WTC11 (cell line): ENCODE data around the gene COPS9. TPM values are rescaled to one million over a fixed set of nuclear protein-coding genes. Genes with fewer than 3 reads are reported as not detected.

Source experiments
- ATAC-seq: fragments of 200-7000 bp; cut with Tn5 transposase; 2 replicates; pipeline ENCODE4 v1.10.0; 2021; ENCODE audit warnings: mild to moderate bottlenecking, moderate library complexity
- CTCF ChIA-PET: fragments of 300-600 bp; sonication (Branson Sonifier 250); formaldehyde crosslinking; loops from one replicate; lab custom pipeline; 2021; ENCODE audit warnings: antibody characterized with exemption; lab: Charles Lee
- POLR2A ChIA-PET: fragments of 350-600 bp; sonication (Branson Sonifier 250); formaldehyde crosslinking; loops from one replicate; lab custom pipeline; 2021; ENCODE audit warnings: antibody characterized with exemption; lab: Charles Lee
- DNase-seq: peaks from one replicate; pipeline ENCODE4 v3.0.0; 2021; ENCODE audit warnings: low spot score
- H3K27ac Mint-ChIP-seq: 2 replicates; pipeline ENCODE4 v1.8.0; 2021; ENCODE audit warnings: mixed read lengths
- H3K27me3 Mint-ChIP-seq: 2 replicates; pipeline ENCODE4 v1.8.0; 2021; ENCODE audit warnings: low read depth, mild to moderate bottlenecking, moderate library complexity, mixed read lengths
- H3K36me3 Mint-ChIP-seq: 2 replicates; pipeline ENCODE4 v1.8.0; 2021; ENCODE audit warnings: mixed read lengths
- H3K4me1 Mint-ChIP-seq: 2 replicates; pipeline ENCODE4 v1.8.0; 2022; ENCODE audit warnings: mixed read lengths
- H3K4me3 Mint-ChIP-seq: 2 replicates; pipeline ENCODE4 v1.8.0; 2021; ENCODE audit warnings: mild to moderate bottlenecking, moderate library complexity, mixed read lengths
- H3K9me3 Mint-ChIP-seq: 2 replicates; pipeline ENCODE4 v1.8.0; 2021; ENCODE audit warnings: mixed read lengths
- AR ChIP-seq: fragments of 250-450 bp; sonication (Bioruptor Pico); IDR thresholded peaks from 2 replicates; pipeline ENCODE4 v1.9.0; 2021; ENCODE audit warnings: mild to moderate bottlenecking
- E2F5 ChIP-seq: sonication (generic); formaldehyde crosslinking; IDR thresholded peaks from 2 replicates; pipeline ENCODE4 v1.8.1; 2022; ENCODE audit warnings: mild to moderate bottlenecking, moderate library complexity, missing genetic modification reagents
- ETV6 ChIP-seq: sonication (generic); formaldehyde crosslinking; IDR thresholded peaks from 2 replicates; pipeline ENCODE4 v1.8.1; 2022; ENCODE audit warnings: mild to moderate bottlenecking, missing genetic modification reagents
- FOXJ3 ChIP-seq: sonication (generic); formaldehyde crosslinking; IDR thresholded peaks from 2 replicates; pipeline ENCODE4 v1.9.0; 2021; ENCODE audit warnings: missing genetic modification reagents, mild to moderate bottlenecking, borderline replicate concordance
- FOXP1 ChIP-seq: sonication (generic); formaldehyde crosslinking; IDR thresholded peaks from 2 replicates; pipeline ENCODE4 v1.8.0; 2022; ENCODE audit warnings: missing genetic modification reagents, mild to moderate bottlenecking, moderate library complexity, borderline replicate concordance
- FOXP4 ChIP-seq: sonication (generic); formaldehyde crosslinking; IDR thresholded peaks from 2 replicates; pipeline ENCODE4 v1.8.0; 2022; ENCODE audit warnings: mild to moderate bottlenecking, missing genetic modification reagents
- GRHL2 ChIP-seq: fragments of 250-450 bp; sonication (Bioruptor Pico); IDR thresholded peaks from 2 replicates; pipeline ENCODE4 v1.8.0; 2022; ENCODE audit warnings: mild to moderate bottlenecking, moderate library complexity; ENCODE audit not compliant: insufficient replicate concordance, severe bottlenecking
- GTF2I ChIP-seq: fragments of 250-450 bp; sonication (Bioruptor Pico); conservative IDR thresholded peaks from 2 replicates; pipeline ENCODE4 v1.4.0; 2021; ENCODE audit warnings: mild to moderate bottlenecking
- HMGA2 ChIP-seq: fragments of 250-450 bp; sonication (Bioruptor Pico); IDR thresholded peaks from 2 replicates; pipeline ENCODE4 v1.4.0; 2021; ENCODE audit warnings: mild to moderate bottlenecking, moderate library complexity
- KAT7 ChIP-seq: sonication (generic); formaldehyde crosslinking; IDR thresholded peaks from 2 replicates; pipeline ENCODE4 v1.8.1; 2023; ENCODE audit warnings: missing genetic modification reagents, mild to moderate bottlenecking, borderline replicate concordance
- NFE2L1 ChIP-seq: sonication (generic); formaldehyde crosslinking; IDR thresholded peaks from 2 replicates; pipeline ENCODE4 v1.8.1; 2023; ENCODE audit warnings: missing genetic modification reagents
- NR1H2 ChIP-seq: sonication (generic); formaldehyde crosslinking; IDR thresholded peaks from 2 replicates; pipeline ENCODE4 v1.9.0; 2021; ENCODE audit warnings: mild to moderate bottlenecking, moderate library complexity, missing genetic modification reagents
- OVOL2 ChIP-seq: fragments of 250-450 bp; sonication (Bioruptor Pico); IDR thresholded peaks from 2 replicates; pipeline ENCODE4 v1.9.0; 2021; ENCODE audit warnings: mild to moderate bottlenecking, borderline replicate concordance
- RELA ChIP-seq: sonication (generic); formaldehyde crosslinking; IDR thresholded peaks from 2 replicates; pipeline ENCODE4 v1.8.1; 2022; ENCODE audit warnings: missing genetic modification reagents, mild to moderate bottlenecking, borderline replicate concordance
- SOX15 ChIP-seq: fragments of 250-450 bp; sonication (Bioruptor Pico); IDR thresholded peaks from 2 replicates; pipeline ENCODE4 v1.9.0; 2021; ENCODE audit warnings: mild to moderate bottlenecking
- TP53 ChIP-seq: sonication (generic); formaldehyde crosslinking; IDR thresholded peaks from 2 replicates; pipeline ENCODE4 v1.8.1; 2023; ENCODE audit warnings: mild to moderate bottlenecking, missing genetic modification reagents
- USF2 ChIP-seq: sonication (generic); formaldehyde crosslinking; IDR thresholded peaks from 2 replicates; pipeline ENCODE4 v1.8.1; 2023; ENCODE audit warnings: mild to moderate bottlenecking, missing genetic modification reagents, moderate library complexity
- ZBTB21 ChIP-seq: sonication (generic); formaldehyde crosslinking; IDR thresholded peaks from 2 replicates; pipeline ENCODE4 v1.8.1; 2023; ENCODE audit warnings: mild to moderate bottlenecking, missing genetic modification reagents, borderline replicate concordance
- ZNF138 ChIP-seq: sonication (generic); formaldehyde crosslinking; conservative IDR thresholded peaks from 2 replicates; pipeline ENCODE4 v1.8.1; 2022; ENCODE audit warnings: mild to moderate bottlenecking, moderate library complexity, missing genetic modification reagents
- ZNF423 ChIP-seq: fragments of 250-450 bp; sonication (Bioruptor Pico); IDR thresholded peaks from 2 replicates; pipeline ENCODE4 v2.1.2; 2022; ENCODE audit warnings: mild to moderate bottlenecking, moderate library complexity
- ZNF512 ChIP-seq: sonication (generic); formaldehyde crosslinking; IDR thresholded peaks from 2 replicates; pipeline ENCODE4 v1.8.1; 2022; ENCODE audit warnings: missing genetic modification reagents, borderline replicate concordance
- total RNA-seq: library from RNA; stranded (reverse); gene quantifications from 3 replicates; pipeline ENCODE4 v1.2.3, GENCODE V29; 2021

COPS9 gene
- total RNA-seq, 1 experiment from 2014 or later: 142 TPM

GRCh38 chr2:240162939-240163714 lies 27.0 kb upstream of the COPS9 start (continued):
- no peak for TF ChIP-seq TP53 (CRISPR knock-in tag)
- no peak for TF ChIP-seq E2F5

GRCh38 chr2:240162531-240162930 lies 26.4 kb upstream of the COPS9 start:
- no peak for TF ChIP-seq KAT7 (CRISPR knock-in tag)
- TF ChIP-seq ETV6 (CRISPR knock-in tag): no peak
- TF ChIP-seq AR (CRISPR knock-in tag): no peak
- no peak for TF ChIP-seq OVOL2 (CRISPR knock-in tag)
- TF ChIP-seq SOX15 (CRISPR knock-in tag): no peak
- Mint-ChIP-seq H3K4me1 (no peaks in the 10 kb centered on the region), H3K9me3 (peaks cover 14% of the 10 kb centered on the region), H3K4me3 (no peak overlapping the region), H3K27ac (no peak overlapping the region), H3K36me3 (peaks cover 2% of the 10 kb centered on the region; the same call in 1 of the 2 replicates), H3K27me3 (0 out of 2 replicates have a peak, but pooled peaks cover 4% of the 10 kb centered on the region)
- no peak for DNase-seq
- POLR2A ChIA-PET: no interaction called here
- CTCF ChIA-PET: no interaction called here
- ATAC-seq: no peak

- Mint-ChIP-seq H3K36me3 (peaks cover 2% of the 10 kb centered on the region; the same call in 1 of the 2 replicates), H3K4me3 (no peak overlapping the region), H3K9me3 (peaks cover 14% of the 10 kb centered on the region), H3K27me3 (0 out of 2 replicates have a peak, but pooled peaks cover 4% of the 10 kb centered on the region), H3K4me1 (no peaks in the 10 kb centered on the region), H3K27ac (no peak overlapping the region)
- ATAC-seq (no peak), DNase-seq (no peak)
- TF ChIP-seq ZBTB21 (CRISPR knock-in tag) (no peak), USF2 (CRISPR knock-in tag) (no peak), FOXP1 (CRISPR knock-in tag) (no peak), TP53 (CRISPR knock-in tag) (no peak), NFE2L1 (CRISPR knock-in tag) (no peak), HMGA2 (CRISPR knock-in tag) (no peak), GRHL2 (CRISPR knock-in tag) (no peak), ZNF512 (CRISPR knock-in tag) (no peak), FOXJ3 (CRISPR knock-in tag) (no peak), NR1H2 (CRISPR knock-in tag) (no peak), OVOL2 (CRISPR knock-in tag) (no peak), FOXP4 (CRISPR knock-in tag) (no peak), ZNF138 (CRISPR knock-in tag) (no peak), ZNF423 (no peak), RELA (no peak), GTF2I (no peak)
- CTCF ChIA-PET: no interaction called here
- POLR2A ChIA-PET: no interaction called here
These were observed 25.9 kb upstream of the COPS9 start for GRCh38 chr2:240162032-240162431.
